ENCODE data around the gene C21orf58.

Gene C21orf58

GRCh38 chr21:46289655-46290179 lies 34.0 kb downstream of the C21orf58 start:
- DNase-seq = no peak

DNA sequence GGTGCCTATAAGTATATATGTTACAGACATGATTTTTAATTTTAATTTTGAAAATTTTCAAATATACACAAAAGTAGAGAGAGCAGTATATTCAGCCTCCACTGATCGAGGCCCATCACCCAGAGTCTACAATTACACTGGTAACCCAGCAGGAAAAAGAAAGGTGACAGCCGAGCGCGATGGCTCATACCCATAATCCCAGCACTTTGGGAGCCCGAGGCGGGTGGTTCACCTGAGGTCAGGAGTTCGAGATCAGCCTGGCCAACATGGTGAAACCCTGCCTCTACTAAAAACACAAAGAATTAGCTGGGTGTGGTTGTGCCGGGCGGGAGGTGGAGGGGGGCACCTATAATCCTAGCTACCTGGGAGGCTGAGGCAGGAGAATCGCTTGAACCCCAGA lies 36.1 kb downstream of the C21orf58 start:
- no peak for DNase-seq

- DNase-seq = no peak
These were observed 37.0 kb downstream of the C21orf58 start for GRCh38 chr21:46286648-46287002.

DNA sequence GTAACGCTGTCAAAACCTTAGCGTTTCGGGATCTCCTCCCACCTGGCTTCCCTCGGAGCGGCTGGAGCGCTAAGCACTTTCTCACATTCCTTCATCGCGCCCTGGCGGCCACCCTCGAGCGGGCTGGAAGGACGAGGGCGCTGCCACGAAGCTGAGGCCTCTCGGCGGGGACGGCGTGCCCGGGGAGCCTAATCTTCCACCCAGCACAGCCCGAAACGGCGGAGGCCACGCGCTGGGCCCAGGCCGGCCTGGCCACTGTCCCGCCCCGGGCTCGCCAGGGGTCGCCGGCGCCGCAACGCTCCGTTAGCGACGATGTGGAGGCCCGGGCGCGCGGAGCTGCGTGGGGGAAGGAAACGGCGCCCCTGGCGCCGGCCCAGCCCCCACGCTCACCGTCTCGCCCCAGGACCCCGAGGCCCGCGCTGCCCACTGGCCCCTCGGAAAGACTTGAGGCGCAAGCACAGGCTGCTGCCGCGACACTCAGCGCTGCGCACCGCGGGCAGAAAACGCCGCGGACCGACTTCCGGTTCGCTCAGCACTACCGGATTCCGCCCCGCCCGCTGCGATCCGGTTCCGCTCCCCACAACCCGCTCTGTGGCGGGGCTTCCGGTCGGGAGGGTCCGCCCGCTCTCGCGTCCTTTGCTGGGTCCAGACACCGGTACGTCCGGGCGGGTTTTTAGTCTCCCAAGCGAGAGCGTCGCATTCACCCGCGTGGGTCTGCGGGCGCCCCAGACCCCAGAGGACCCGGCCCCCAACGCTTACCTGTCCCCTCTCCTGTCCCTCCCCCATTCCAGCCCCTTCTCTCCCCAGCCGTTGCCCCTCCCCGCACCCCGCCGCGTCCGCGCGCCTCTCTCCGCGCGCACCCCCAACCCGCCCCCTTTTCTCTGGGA lies 37.7 kb downstream of the C21orf58 start, which contains the start of gene YBEY:
YBEY (plus strand) TSS at position 582 of the 887 bp plus-strand sequence. CDS start 572 bp downstream, outside the sequence.
- DNase-seq = peak; percentile 86

GRCh38 chr21:46285206-46285661 lies 38.4 kb downstream of the C21orf58 start, which contains the start of gene MCM3AP:
TSS of gene MCM3AP (minus strand) at chr21:46285611. CDS start at chr21:46285286, 325 bp downstream.
- no peak for DNase-seq

DNA sequence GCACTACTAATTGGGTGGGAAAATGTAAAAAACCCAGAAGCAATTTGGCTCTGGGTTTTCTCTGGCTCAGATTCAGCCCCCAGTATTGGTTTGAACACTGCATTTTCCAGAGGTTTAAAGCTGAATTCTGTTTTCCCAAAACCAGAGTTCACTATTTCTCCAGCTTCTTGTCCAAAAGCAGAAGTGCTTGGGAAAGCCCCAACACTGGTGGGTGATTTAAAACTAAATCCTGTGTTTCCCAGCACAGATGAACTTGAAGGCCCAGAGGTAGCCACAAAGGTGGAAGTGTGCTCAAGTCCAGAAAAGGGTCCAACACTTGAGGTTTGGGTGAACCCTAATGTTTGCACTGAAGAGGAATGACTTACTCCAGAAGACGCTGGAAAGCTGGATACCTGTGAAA lies 38.9 kb downstream of the C21orf58 start:
- DNase-seq = no peak

- no peak for DNase-seq
These were observed 39.5 kb downstream of the C21orf58 start for GRCh38 chr21:46284077-46284644.

- no peak for DNase-seq
These were observed 48.8 kb downstream of the C21orf58 start for GRCh38 chr21:46274797-46275390.

DNA sequence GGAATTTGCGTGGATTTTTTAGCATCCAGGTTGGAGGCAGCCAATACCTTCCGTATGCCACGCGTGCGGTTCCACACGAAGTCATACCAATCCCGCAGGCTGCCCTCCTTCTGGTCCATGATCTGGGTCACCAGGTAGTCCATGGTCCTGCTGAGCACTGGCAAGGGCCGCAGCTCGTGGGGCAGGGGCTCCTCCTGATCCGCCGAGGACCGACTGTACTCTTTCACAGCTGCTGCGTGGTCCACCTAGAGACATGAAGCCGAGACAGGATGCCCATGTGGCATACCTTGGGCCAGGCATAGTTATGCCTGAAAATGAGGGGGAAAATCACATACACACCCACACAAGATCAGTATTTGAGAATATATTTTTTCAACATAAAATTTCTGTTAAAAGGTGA lies 50.3 kb downstream of the C21orf58 start:
- no peak for DNase-seq

DNA sequence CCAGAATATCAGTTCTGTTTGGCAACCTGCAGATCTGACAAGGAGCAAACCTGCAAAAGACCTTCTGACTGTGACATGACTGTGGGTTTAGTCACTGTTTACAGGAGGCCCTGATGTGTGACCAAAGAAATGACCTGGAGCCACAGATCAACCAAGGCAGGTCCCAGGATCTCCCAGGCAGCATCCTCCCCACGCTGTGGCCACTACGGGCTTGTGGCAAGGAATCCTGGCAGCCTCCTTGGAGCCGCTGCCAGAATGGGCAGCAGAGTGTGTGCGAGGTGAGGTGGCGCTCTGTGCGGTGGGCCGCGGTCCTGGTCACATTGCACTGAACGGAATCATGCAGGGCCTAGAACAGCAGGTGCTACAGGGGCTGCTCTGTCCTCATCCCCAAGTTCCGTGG lies 54.2 kb downstream of the C21orf58 start:
- DNase-seq = no peak

DNA sequence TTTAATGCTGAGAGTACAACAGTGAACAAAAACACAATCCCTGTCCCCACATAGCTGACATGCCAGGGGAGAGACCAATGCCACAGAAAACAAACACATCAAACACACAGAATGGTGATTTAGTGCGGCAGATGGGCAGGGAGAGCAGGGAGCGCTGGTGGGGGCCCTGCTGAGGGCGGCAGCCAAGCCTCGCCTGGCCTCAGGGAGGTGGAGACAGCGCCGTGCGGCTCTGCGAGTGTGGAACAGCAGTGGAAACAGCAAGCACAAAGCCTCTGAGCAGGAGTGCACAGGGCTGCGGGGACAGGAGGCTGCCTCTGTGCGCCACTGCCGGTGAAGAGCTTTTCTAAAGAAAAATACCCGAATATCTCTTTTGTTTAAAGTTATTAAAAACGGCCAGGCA lies 55.3 kb downstream of the C21orf58 start:
- no peak for DNase-seq

DNA sequence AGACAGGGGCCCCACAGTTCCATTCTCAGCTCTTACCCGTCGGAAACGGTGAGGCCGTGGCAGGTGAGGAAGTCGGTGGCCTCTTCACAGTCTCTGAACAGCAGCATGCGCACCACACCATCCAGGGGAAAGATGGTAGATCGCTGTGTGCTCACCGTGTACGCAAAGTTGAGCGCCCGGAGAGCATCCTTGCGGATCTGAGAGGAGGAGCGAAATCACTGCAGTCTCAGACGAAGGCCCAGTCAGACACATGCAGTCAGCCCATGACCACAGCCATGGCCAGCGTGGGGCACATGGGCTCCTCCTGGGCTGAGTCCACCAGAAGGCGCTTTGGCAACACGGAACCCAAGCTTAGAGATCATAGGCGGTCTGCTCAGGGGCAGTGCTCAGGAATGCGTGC lies 56.7 kb downstream of the C21orf58 start:
- DNase-seq = no peak

- DNase-seq = no peak
These were observed 57.7 kb downstream of the C21orf58 start for GRCh38 chr21:46265736-46266525.

DNA sequence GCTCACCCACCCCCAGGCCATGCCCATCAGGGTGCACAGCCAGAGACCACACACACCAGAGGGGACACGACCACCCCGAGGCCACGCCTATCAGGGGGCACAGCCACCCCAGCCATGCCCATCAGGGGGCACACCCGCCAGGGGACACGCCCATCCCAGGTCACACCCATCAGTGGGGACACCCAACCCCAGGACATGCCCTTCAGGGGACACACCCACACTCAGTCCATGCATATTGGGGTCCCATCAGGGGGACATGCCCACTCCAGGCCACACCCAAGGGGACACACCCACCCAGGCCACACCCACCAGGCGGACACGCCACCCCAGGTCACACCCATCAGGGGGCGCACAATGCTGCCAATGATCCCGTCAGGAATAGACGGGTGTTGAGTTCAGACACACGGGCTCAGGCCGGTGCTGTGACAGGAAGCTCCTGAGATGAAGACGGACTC lies 59.0 kb downstream of the C21orf58 start:
- DNase-seq = no peak

- no peak for DNase-seq
These were observed 59.5 kb downstream of the C21orf58 start for GRCh38 chr21:46264046-46264689.

GRCh38 chr21:46256501-46256994 lies 67.1 kb downstream of the C21orf58 start:
- no peak for DNase-seq

DNA sequence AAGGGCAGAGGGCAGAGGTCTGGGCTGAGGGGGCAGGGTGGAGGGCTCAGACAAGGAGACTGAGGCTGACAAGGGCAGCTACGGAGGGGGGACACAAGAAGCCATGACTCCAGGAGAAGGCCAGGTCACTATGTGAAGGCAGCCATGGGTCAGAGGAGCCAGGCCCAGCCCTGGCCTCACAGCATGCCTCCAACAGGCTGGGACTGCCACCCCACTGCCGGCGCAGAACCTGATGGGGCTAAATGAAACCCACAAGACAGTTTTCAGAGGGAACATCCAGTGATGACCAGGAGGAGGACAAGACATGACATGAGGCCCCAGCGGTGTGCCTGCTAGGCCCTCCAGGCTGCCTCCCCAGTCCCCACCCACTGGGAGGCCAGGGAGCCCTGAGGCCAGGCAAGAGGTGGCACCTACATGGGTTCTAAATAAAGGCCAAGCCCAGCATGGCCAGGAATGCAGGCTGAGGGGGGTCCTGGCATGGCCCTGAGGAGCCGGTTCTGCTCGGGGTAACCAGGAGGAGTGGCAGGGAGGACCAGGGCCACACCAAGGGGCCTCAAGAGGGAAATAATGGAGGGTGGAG lies 67.8 kb downstream of the C21orf58 start:
- DNase-seq = no peak

DNA sequence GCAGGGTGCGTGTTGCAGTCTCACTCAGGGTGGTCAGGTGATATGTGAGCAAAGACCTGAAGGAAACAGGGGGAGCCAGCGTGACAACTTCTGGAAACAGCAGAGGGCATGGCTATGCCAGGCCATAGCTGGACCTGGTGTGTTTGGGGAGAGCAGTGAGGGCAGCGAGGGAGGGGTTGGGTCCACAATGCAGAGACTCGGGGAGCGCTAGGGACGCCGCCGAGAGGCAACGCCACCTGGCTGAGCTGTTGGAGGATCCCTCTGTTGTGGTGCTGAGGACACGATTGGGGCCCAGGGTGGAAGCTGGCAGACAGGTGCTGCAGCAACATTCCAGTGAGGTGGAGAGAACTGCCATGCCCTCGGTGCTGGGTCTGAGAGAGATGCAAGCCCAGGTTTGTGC lies 68.5 kb downstream of the C21orf58 start:
- no peak for DNase-seq

- no peak for DNase-seq
These were observed 69.3 kb downstream of the C21orf58 start for GRCh38 chr21:46254208-46254975.

DNA sequence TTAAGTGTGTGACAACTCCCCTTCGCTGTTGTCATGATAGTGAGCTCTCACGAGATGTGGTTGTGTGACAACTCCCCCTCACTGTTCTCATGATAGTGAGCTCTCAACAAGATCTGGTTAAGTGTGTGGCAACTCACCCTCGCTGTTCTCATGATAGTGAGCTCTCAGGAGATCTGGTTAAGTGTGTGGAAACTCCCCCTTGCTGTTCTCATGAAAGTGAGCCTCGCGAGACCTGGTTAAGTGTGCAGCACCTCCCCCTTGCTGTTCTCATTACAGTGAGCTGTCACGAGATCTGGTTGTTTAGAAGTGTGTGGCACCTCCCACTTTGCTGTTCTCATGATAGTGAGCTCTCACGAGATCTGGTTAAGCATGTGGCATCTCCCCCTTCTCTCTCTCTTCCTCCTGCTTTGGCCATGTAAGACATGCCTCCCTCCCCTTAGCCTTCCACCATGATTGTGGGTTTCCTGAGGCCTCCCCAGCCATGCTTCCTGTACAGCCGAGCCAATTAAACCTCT lies 70.0 kb downstream of the C21orf58 start:
- no peak for DNase-seq

Measured in NCI-H1105 (cell line).